GM13977 (cell line): ENCODE results near the gene COL10A1.

Source experiments
- DNase-seq: peaks from one replicate; pipeline ENCODE4 v3.0.0; 2012; ENCODE audit warnings: low spot score
- in situ Hi-C: fragments of 300-500 bp; cut with MboI; formaldehyde crosslinking; loops from one replicate; pipeline ENCODE4 v1.12.0; 2022; ENCODE audit warnings: low sequenced_read_pairs, low pct_unique_long_range_greater_than_20kb, mixed read lengths, inconsistent platforms; ENCODE audit not compliant: unreplicated experiment
- TF ChIP-seq, protein P1 (sequence below): IDR thresholded peaks from 2 replicates; pipeline ENCODE4 v1.5.1; 2012; ENCODE audit warnings: mild to moderate bottlenecking, control low read depth; ENCODE audit not compliant: insufficient read depth; ENCODE audit errors: extremely low read depth, missing control alignments

Gene COL10A1

DNA sequence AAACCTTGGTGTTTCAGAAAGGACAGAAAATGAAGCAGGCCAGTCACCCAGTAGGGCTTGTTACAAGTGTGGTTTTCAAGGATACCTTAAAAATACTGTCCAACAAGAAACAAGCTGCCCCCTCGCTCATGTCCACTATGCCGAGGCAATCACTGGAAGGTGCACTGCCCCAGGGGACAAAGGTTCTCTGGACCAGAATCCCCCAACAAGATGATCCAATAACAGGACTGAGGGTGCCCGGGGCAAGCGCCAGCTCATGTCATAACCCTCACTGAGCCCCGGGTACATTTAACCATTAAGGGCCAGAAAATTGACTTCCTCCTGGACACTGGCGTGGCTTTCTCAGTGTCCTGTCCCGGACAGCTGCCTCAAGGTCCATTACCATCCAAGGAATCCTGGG is 31.9 kb downstream of the COL10A1 start:
- no peak for DNase-seq
- TF ChIP-seq, protein P1, sequence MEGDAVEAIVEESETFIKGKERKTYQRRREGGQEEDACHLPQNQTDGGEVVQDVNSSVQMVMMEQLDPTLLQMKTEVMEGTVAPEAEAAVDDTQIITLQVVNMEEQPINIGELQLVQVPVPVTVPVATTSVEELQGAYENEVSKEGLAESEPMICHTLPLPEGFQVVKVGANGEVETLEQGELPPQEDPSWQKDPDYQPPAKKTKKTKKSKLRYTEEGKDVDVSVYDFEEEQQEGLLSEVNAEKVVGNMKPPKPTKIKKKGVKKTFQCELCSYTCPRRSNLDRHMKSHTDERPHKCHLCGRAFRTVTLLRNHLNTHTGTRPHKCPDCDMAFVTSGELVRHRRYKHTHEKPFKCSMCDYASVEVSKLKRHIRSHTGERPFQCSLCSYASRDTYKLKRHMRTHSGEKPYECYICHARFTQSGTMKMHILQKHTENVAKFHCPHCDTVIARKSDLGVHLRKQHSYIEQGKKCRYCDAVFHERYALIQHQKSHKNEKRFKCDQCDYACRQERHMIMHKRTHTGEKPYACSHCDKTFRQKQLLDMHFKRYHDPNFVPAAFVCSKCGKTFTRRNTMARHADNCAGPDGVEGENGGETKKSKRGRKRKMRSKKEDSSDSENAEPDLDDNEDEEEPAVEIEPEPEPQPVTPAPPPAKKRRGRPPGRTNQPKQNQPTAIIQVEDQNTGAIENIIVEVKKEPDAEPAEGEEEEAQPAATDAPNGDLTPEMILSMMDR = no peak
- in situ Hi-C loops = no loop called here

DNA sequence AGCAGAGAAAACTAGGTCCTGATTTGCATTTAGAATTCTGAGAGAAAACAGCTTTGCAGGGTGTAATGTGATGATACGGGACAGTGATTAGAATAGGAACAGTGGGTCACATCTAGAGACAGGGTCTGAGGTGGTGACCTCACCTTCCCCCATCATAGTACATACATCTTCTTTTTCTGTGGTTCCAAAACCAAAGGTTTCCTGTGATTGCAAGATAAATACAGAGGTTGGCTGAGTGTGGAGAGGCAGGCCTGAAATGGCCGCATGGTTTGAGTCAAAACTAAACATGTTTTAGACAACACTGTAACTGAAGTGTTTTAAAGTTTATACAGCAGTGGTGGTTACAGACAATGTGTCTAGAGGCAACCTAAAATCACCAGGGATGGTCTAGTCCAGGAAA is 35.7 kb downstream of the COL10A1 start:
- in situ Hi-C loops = no loop called here
- DNase-seq = peak; percentile 35
- TF ChIP-seq, protein P1 = no peak

DNA sequence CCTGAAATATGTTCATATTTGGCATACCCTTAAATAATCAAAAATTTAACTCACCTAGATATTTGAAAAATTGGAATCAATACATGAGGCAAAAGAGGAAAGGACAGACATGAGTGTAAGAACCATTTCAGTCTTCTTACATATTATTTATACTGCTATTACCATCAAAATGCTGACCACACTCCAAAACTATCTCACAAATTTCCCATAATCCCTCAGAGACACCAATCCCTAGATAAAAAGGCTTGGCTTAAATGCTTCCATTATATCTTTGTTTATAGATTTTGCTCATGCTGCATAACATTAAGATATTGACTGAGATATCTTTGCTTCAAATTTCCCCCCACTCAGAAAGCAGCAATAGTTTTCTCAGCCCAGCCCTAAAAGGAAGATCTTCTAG is 37.0 kb downstream of the COL10A1 start:
- TF ChIP-seq, protein P1 = no peak
- in situ Hi-C loops = no loop called here
- no peak for DNase-seq

DNA sequence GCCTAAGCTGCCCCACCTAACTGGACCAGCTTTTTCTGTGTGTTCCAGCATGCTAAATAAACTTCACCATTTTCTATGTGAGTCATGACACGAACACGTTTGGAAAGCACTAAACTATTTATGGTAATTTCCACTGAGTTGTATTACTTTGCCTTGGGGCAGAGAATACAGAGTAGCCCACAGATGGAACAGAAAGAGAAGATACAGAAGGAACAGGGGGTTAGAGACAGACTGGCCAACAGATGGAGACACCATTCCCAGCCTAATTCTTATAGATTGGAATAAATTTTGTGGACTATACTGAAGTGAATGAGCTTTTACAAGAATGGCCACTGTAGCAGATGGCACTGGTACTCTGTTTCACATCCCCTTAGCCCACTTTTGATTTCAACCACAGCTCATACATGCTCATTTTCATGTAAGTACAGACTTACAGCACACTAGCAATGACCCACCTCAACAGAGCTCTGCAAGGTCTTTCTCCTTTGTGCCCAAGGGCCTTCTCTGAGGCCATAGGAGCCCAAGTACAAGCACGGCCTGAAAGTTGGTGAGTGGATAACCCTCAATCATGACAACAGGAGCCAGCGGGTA is 38.4 kb downstream of the COL10A1 start:
- TF ChIP-seq, protein P1 = no peak
- DNase-seq = no peak
- in situ Hi-C loops = no loop called here

DNA sequence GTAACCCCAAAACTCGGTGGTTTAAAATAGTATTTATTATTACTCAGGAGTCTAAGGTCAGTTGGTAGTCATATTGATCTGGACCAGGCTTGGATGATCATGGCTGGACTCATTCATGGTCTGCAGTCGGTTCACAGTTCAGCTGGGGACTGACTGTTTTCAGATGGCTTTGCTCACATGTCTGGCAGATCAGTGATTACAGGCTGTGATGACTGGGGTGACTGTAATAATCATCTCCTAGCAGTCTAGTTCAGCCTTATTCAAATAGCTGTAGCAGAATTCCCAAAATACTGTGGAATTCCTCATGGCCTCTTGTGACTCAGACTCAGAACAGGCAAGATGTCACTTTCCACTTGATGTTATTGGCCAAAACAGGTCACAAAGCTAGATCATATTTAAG is 41.6 kb downstream of the COL10A1 start:
- DNase-seq = no peak
- in situ Hi-C loops = no loop called here

DNA sequence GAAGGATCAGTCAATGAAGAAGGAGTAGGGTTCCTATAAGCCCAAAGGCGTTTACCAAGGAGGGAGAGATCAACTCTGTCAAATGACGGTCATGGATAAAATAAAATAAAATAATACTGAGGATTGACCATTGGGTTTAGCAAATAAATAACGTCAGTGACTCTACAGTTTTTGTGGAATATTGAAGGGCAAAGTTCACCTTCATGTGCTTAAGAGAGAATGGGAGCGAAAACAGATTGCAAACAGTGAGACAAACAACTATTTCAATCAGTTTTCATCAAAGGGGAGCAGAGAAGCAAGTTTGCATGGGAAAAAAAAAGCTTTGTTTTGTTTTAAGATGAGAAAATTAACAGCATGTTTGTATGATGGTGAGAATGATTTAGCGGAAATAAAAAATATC is 42.9 kb downstream of the COL10A1 start:
- TF ChIP-seq, protein P1 = no peak
- in situ Hi-C loops = no loop called here
- no peak for DNase-seq

More for the DNA sequence above, 41.6 kb downstream of the COL10A1 start:
- TF ChIP-seq, protein P1 = no peak
